ENCODE measurements around the gene BHMT2. TPM values are rescaled to one million over a fixed set of nuclear protein-coding genes. Genes with fewer than 3 reads are reported as not detected.

Gene BHMT2
- total and polyA plus RNA-seq, 8 donors: 0.28 to 2.8 (median 1.6) TPM

GRCh38 chr5:79133121-79133656 is 63.6 kb downstream of the BHMT2 start:
- H3K4me3 ChIP-seq: peak overlapping the region in 1 of 4 donors; percentile 35
- TF ChIP-seq, protein P1, sequence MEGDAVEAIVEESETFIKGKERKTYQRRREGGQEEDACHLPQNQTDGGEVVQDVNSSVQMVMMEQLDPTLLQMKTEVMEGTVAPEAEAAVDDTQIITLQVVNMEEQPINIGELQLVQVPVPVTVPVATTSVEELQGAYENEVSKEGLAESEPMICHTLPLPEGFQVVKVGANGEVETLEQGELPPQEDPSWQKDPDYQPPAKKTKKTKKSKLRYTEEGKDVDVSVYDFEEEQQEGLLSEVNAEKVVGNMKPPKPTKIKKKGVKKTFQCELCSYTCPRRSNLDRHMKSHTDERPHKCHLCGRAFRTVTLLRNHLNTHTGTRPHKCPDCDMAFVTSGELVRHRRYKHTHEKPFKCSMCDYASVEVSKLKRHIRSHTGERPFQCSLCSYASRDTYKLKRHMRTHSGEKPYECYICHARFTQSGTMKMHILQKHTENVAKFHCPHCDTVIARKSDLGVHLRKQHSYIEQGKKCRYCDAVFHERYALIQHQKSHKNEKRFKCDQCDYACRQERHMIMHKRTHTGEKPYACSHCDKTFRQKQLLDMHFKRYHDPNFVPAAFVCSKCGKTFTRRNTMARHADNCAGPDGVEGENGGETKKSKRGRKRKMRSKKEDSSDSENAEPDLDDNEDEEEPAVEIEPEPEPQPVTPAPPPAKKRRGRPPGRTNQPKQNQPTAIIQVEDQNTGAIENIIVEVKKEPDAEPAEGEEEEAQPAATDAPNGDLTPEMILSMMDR (IDR thresholded peaks at IDR 0.05): peak in 2 of 4 donors; percentile 29 to 38
- no peaks in the 10 kb centered on the region for H3K36me3 ChIP-seq
- peak overlapping the region in 2 of 4 donors; percentile 31 to 52 for H3K27ac ChIP-seq
- 4 to 6% methylated on average over 4 of the region's 4 CpGs for WGBS, 2 donors
- no peaks in the 10 kb centered on the region for H3K27me3 ChIP-seq
- peak; percentile 75 to 86 (median 84) for ATAC-seq
- H3K4me1 ChIP-seq: peaks cover 0 to 7% (median 3%) of the 10 kb centered on the region in 3 donors
- intact Hi-C loops (cut with DNase I): loop anchor here in 2 of 3 donors (10.0 kb wide), 2 partner anchors 108 to 332 kb away; no protein-coding TSS in a partner anchor
- no peak for DNase-seq
- FAIRE-seq: peak; percentile 98
- H3K9me3 ChIP-seq: no peaks in the 10 kb centered on the region

DNA sequence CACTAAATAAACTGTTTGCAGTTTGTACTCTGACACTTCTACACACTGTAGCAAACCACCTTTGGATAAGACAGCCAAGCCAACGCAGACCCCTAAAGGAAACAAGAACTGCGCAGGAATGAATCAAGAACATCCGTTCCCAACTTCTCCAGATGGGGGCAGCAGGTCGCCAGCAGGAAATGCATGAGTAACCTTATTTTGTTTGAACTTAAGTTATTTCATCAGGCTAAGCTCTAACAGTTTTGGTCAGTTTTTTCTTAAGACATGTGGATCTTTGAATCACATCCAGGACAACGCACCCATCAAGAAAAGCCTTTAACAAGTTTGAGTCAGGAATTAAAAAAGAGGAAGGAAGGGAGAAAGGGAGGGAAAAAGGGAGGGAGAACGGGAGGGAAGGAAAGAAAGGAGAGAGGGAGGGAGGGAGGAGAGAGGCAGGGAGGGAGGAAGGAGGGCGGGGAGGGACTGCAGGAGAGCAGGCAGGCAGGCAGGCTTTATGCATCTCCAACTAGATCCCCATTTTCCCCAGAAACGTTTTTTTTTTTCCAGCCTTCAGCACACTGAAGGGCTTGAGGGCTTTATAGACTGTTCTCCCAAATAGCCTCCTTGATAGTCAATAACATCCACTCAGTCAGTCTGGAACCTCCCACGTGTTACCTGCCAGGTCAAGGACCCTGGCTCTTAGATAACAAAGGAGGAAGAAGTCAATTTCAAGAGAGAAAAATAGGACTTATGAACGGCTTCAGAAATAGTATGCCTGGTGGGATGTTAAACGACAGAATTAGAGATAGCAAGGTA is 64.3 kb downstream of the BHMT2 start:
- intact Hi-C loops (cut with DNase I): loop anchor here in 2 of 3 donors (10.0 kb wide), 2 partner anchors 109 to 331 kb away; no protein-coding TSS in a partner anchor
- DNase-seq: peak in 5 of 6 donors; percentile 43 to 74 (median 56)
- Histone ChIP-seq H3K36me3 (no peaks in the 10 kb centered on the region), H3K9me3 (no peaks in the 10 kb centered on the region), H3K4me3 (peak overlapping the region in 1 of 4 donors; percentile 35), H3K27ac (peak overlapping the region in 2 of 4 donors; percentile 31 to 52), H3K4me1 (peaks cover 0 to 7% (median 3%) of the 10 kb centered on the region in 3 donors), H3K27me3 (no peaks in the 10 kb centered on the region)
- WGBS, 2 donors: 2% methylated on average over 11 of the region's 11 CpGs
- FAIRE-seq: peak; percentile 71
- TF ChIP-seq, protein P1 (IDR thresholded peaks at IDR 0.05): peak; percentile 48 to 69 (median 52)
- ATAC-seq: peak; percentile 91 to 96 (median 95)

DNA sequence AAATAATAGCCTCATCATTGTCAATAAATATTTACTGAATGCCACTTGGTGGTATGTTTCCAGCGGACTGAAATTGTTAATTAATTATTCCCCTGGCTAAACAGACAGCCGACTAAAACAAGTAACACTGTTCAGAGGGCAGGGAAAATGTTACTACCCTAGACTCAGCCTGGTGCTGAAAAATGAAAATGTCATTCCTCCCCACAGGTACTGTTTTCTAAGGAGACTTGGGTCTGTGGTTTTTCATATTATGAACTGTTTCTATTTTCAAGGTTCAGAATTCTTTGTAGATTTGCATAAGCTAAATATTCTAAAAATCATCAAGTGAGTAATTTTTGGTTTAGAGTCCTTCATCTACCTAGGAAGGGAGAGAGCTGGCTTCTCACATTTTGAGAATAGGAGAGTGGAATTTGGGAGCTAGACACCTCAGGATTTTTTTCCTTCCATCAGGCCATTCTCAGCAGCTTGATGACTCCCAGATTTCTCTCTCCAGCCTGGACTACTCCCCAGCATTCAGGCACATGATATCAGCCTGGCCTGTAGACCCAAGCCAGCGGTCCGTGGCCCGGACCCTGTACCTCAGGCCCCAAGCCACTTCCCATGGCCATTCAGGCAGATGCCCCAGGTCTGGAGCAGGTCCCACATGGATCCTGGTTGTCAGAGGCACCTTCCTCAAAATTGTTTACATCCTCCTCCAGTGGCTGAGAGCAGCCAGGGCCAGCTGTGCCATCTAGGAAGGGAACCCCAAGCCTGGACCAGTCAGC is 66.4 kb downstream of the BHMT2 start:
- H3K4me3 ChIP-seq: no peak overlapping the region
- no peaks in the 10 kb centered on the region for H3K27me3 ChIP-seq
- no peaks in the 10 kb centered on the region for H3K9me3 ChIP-seq
- WGBS, 2 donors: 77 to 79% methylated on average over 5 of the region's 5 CpGs
- TF ChIP-seq, protein P1 (IDR thresholded peaks at IDR 0.05): no peak
- peaks cover 0 to 7% (median 3%) of the 10 kb centered on the region in 3 donors for H3K4me1 ChIP-seq
- H3K36me3 ChIP-seq: no peaks in the 10 kb centered on the region
- DNase-seq (peak in 1 of 6 donors; percentile 37), ATAC-seq (no peak), FAIRE-seq (no peak)
- no peak overlapping the region for H3K27ac ChIP-seq
- intact Hi-C loops (cut with DNase I): loop anchor here in 2 of 3 donors (10.0 kb wide), 2 partner anchors 111 to 329 kb away; no protein-coding TSS in a partner anchor

- Histone ChIP-seq H3K9me3 (no peaks in the 10 kb centered on the region), H3K36me3 (no peaks in the 10 kb centered on the region), H3K4me3 (no peak overlapping the region), H3K4me1 (peaks cover 0 to 7% (median 3%) of the 10 kb centered on the region in 3 donors), H3K27ac (no peak overlapping the region), H3K27me3 (no peaks in the 10 kb centered on the region)
- intact Hi-C loops (cut with DNase I): loop anchor here in 2 of 3 donors (10.0 kb wide), 2 partner anchors 112 to 328 kb away; no protein-coding TSS in a partner anchor
- no peak for ATAC-seq
- DNase-seq: no peak
- 66 to 87% methylated on average over 2 of the region's 2 CpGs for WGBS, 2 donors
- no peak for FAIRE-seq
- TF ChIP-seq, protein P1 (IDR thresholded peaks at IDR 0.05): no peak
These were observed 67.1 kb downstream of the BHMT2 start for GRCh38 chr5:79136618-79137017.

Other genes with a start within 250 kb of the BHMT2 start
- 10 to 100 TPM in 2 of 6 donors, 1 to 10 TPM in 4; 4.7 to 11.5 (median 6.5) TPM for gene ARSB, start 84.5 kb upstream of the BHMT2 start, total RNA-seq
- 1 to 10 TPM; 1.6 to 2.3 TPM for gene ARSB, start 84.5 kb upstream of the BHMT2 start, polyA plus RNA-seq
- 1 to 10 TPM in 5 of 6 donors, under 1 TPM in 1; 0.83 to 4.9 (median 1.6) TPM for gene DMGDH, start 93 bp upstream of the BHMT2 start, total RNA-seq
- gene DMGDH, start 93 bp upstream of the BHMT2 start, polyA plus RNA-seq: 1 to 10 TPM in 1 of 2 donors, under 1 TPM in 1; 0.23 to 1.4 TPM
- gene BHMT, start 42.0 kb downstream of the BHMT2 start, total RNA-seq: under 1 TPM in 1 of 6 donors, not detected in 5; 0.66 TPM
- under 1 TPM in 1 of 2 donors, not detected in 1; 0.14 TPM for gene BHMT, start 42.0 kb downstream of the BHMT2 start, polyA plus RNA-seq
- 10 to 100 TPM in 1 of 6 donors, 1 to 10 TPM in 5; 6.3 to 11.2 (median 7.2) TPM for gene JMY, start 166.4 kb downstream of the BHMT2 start, total RNA-seq
- 1 to 10 TPM; 3.4 to 3.8 TPM for gene JMY, start 166.4 kb downstream of the BHMT2 start, polyA plus RNA-seq

All from pancreas (tissue), 10 donors.